Measurements from ENCODE around the gene PRSS53.

- TF ChIP-seq, protein P1, sequence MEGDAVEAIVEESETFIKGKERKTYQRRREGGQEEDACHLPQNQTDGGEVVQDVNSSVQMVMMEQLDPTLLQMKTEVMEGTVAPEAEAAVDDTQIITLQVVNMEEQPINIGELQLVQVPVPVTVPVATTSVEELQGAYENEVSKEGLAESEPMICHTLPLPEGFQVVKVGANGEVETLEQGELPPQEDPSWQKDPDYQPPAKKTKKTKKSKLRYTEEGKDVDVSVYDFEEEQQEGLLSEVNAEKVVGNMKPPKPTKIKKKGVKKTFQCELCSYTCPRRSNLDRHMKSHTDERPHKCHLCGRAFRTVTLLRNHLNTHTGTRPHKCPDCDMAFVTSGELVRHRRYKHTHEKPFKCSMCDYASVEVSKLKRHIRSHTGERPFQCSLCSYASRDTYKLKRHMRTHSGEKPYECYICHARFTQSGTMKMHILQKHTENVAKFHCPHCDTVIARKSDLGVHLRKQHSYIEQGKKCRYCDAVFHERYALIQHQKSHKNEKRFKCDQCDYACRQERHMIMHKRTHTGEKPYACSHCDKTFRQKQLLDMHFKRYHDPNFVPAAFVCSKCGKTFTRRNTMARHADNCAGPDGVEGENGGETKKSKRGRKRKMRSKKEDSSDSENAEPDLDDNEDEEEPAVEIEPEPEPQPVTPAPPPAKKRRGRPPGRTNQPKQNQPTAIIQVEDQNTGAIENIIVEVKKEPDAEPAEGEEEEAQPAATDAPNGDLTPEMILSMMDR (IDR thresholded peaks at IDR 0.05) = no peak
- TF ChIP-seq POLR2A (IDR thresholded peaks at IDR 0.05) = no peak
Measured at GRCh38 chr16:31063495-31063842, 25.3 kb downstream of the PRSS53 start.

All from testis (tissue), 2 donors.